ENCODE data around the gene PEX11A.
"Not testable (repeated sequence)": the region's sequence is repeated elsewhere in the genome, so short reads cannot be mapped to it uniquely, and the experiment has no call there.

The PEX11A gene

GRCh38 chr15:89693696-89694095, 3.1 kb upstream of the PEX11A start:
- no peak for DNase-seq (ENCODE audit: low spot score)
- no peak for TF ChIP-seq CTCF (IDR thresholded peaks at IDR 0.05; ENCODE audit: borderline replicate concordance, control extremely low read depth, extremely low read depth, insufficient read depth, missing control alignments)
- in situ Hi-C loops (cut with MboI; ENCODE audit: low sequenced_read_pairs, unreplicated experiment), result no loop called here

- DNase-seq (ENCODE audit: low spot score), result no peak
- in situ Hi-C loops (cut with MboI; ENCODE audit: low sequenced_read_pairs, unreplicated experiment), result no loop called here
- TF ChIP-seq CTCF (IDR thresholded peaks at IDR 0.05; ENCODE audit: borderline replicate concordance, control extremely low read depth, extremely low read depth, insufficient read depth, missing control alignments), result no peak
Observed at GRCh38 chr15:89693091-89693490, 2.5 kb upstream of the PEX11A start.

GRCh38 chr15:89689930-89690275, 651 bp downstream of the PEX11A start:
- in situ Hi-C loops (cut with MboI; ENCODE audit: low sequenced_read_pairs, unreplicated experiment); DNase-seq (ENCODE audit: low spot score): not testable (repeated sequence)

GRCh38 chr15:89686522-89686921, 4.0 kb downstream of the PEX11A start:
- no peak for DNase-seq (ENCODE audit: low spot score)
- in situ Hi-C loops (cut with MboI; ENCODE audit: low sequenced_read_pairs, unreplicated experiment), result no loop called here
- TF ChIP-seq CTCF (IDR thresholded peaks at IDR 0.05; ENCODE audit: borderline replicate concordance, control extremely low read depth, extremely low read depth, insufficient read depth, missing control alignments), result no peak

- no peak for DNase-seq (ENCODE audit: low spot score)
- in situ Hi-C loops (cut with MboI; ENCODE audit: low sequenced_read_pairs, unreplicated experiment), result no loop called here
- no peak for TF ChIP-seq CTCF (IDR thresholded peaks at IDR 0.05; ENCODE audit: borderline replicate concordance, control extremely low read depth, extremely low read depth, insufficient read depth, missing control alignments)
Observed at GRCh38 chr15:89685995-89686394, 4.6 kb downstream of the PEX11A start.

- in situ Hi-C loops (cut with MboI; ENCODE audit: low sequenced_read_pairs, unreplicated experiment), result no loop called here
- no peak for TF ChIP-seq CTCF (IDR thresholded peaks at IDR 0.05; ENCODE audit: borderline replicate concordance, control extremely low read depth, extremely low read depth, insufficient read depth, missing control alignments)
- no peak for DNase-seq (ENCODE audit: low spot score)
Observed at GRCh38 chr15:89681146-89681545, 9.4 kb downstream of the PEX11A start.

GRCh38 chr15:89680282-89680873, 10.2 kb downstream of the PEX11A start:
- TF ChIP-seq CTCF (IDR thresholded peaks at IDR 0.05; ENCODE audit: borderline replicate concordance, control extremely low read depth, extremely low read depth, insufficient read depth, missing control alignments), result no peak
- DNase-seq (ENCODE audit: low spot score), result no peak
- in situ Hi-C loops (cut with MboI; ENCODE audit: low sequenced_read_pairs, unreplicated experiment), result no loop called here

Measured in GM13976 (cell line).